Keratinocyte (primary cell): ENCODE results near the gene MGLL. TPM values are rescaled to one million over a fixed set of nuclear protein-coding genes. Genes with fewer than 3 reads are reported as not detected.

Experiments
- DNase-seq: peaks from one replicate; pipeline ENCODE4 v3.0.0-alpha.2; 2011; ENCODE audit warnings: low read depth, missing footprints, low spot score
- FAIRE-seq: peaks from 2 replicates; lab custom pipeline; 2011; peaks lifted over from hg19 to GRCh38; lab: Jason Lieb, UNC
- H2AFZ ChIP-seq: 2 replicates; pipeline ENCODE4 v1.6.0; 2012; ENCODE audit warnings: low read length, control low read depth, inconsistent platforms; ENCODE audit not compliant: control insufficient read depth
- H3K27ac ChIP-seq: 2 replicates; pipeline ENCODE4 v1.5.1; 2011; ENCODE audit warnings: low read length; ENCODE audit not compliant: control insufficient read depth, insufficient read depth
- H3K27me3 ChIP-seq: 3 replicates; pipeline ENCODE4 v1.6.0; 2011; ENCODE audit warnings: low read length; ENCODE audit not compliant: control insufficient read depth, insufficient read depth; ENCODE audit errors: extremely low read depth
- H3K36me3 ChIP-seq, 2 experiments: 2 replicates in 1 of 2; 3 replicates in 1 of 2; pipeline ENCODE4 v1.5.1; 2011; ENCODE audit warnings: low read length in 2 of 2, mild to moderate bottlenecking in 1 of 2; ENCODE audit not compliant: control insufficient read depth in 2 of 2, insufficient read depth in 2 of 2; ENCODE audit errors: extremely low read depth in 1 of 2
- H3K4me1 ChIP-seq: 3 replicates; pipeline ENCODE4 v1.5.1; 2011; ENCODE audit warnings: low read length; ENCODE audit not compliant: control insufficient read depth, insufficient read depth; ENCODE audit errors: extremely low read depth
- H3K4me2 ChIP-seq: 3 replicates; pipeline ENCODE4 v1.6.0; 2011; ENCODE audit warnings: low read depth, low read length; ENCODE audit not compliant: control insufficient read depth, insufficient read depth; ENCODE audit errors: extremely low read depth
- H3K4me3 ChIP-seq, 3 experiments: fragments of 200-600 bp in 1 of 3; sonication (generic) in 1 of 3; 2 replicates in 2 of 3; 3 replicates in 1 of 3; pipeline ENCODE4 v1.5.1; 2011 to 2016; ENCODE audit warnings: low read length in 3 of 3, mild to moderate bottlenecking in 3 of 3, control low read depth in 2 of 3, inconsistent platforms in 1 of 3, low read depth in 1 of 3, mixed read lengths in 1 of 3, mixed run types in 1 of 3, moderate library complexity in 1 of 3; ENCODE audit not compliant: control insufficient read depth in 2 of 3, insufficient read depth in 2 of 3; ENCODE audit errors: extremely low read depth in 1 of 3
- H3K79me2 ChIP-seq: 2 replicates; pipeline ENCODE4 v1.6.0; 2012; ENCODE audit warnings: low read length; ENCODE audit not compliant: control insufficient read depth, insufficient read depth
- H3K9ac ChIP-seq: 3 replicates; pipeline ENCODE4 v1.6.0; 2011; ENCODE audit warnings: low read length; ENCODE audit not compliant: control insufficient read depth, insufficient read depth; ENCODE audit errors: extremely low read depth
- H3K9me1 ChIP-seq: 3 replicates; pipeline ENCODE4 v1.6.0; 2011; ENCODE audit warnings: low read length; ENCODE audit not compliant: control insufficient read depth, insufficient read depth; ENCODE audit errors: extremely low read depth
- H3K9me3 ChIP-seq: 2 replicates; pipeline ENCODE4 v1.5.1; 2012; ENCODE audit warnings: low read depth, low read length; ENCODE audit not compliant: control insufficient read depth
- H4K20me1 ChIP-seq: 3 replicates; pipeline ENCODE4 v1.6.0; 2011; ENCODE audit warnings: low read length; ENCODE audit not compliant: control insufficient read depth, insufficient read depth; ENCODE audit errors: extremely low read depth
- EZH2 ChIP-seq: IDR thresholded peaks from one replicate; pipeline ENCODE4 v1.6.1; 2012; ENCODE audit warnings: inconsistent platforms, mild to moderate bottlenecking, low read length, moderate library complexity
- dilution Hi-C: fragments of 300-500 bp; cut with MboI; formaldehyde crosslinking; loops from one replicate; pipeline ENCODE4 v1.7.0; 2020; ENCODE audit warnings: low sequenced_read_pairs; ENCODE audit not compliant: extremely low pct_ligation_motif_present
- polyA plus RNA-seq, 5 experiments: library from polyadenylated mRNA; depleted of rRNA in 3 of 5; stranded (reverse) in 3 of 5; stranded (forward) in 1 of 5; unstranded in 1 of 5; fragments of >200 nt; gene quantifications; 1 replicate in 1 of 5; 2 replicates in 3 of 5; 3 replicates in 1 of 5; pipeline versions ENCODE4 v1.2.1 to v1.2.3, GENCODE V29; 2011 to 2012; ENCODE audit warnings: missing spikeins in 2 of 5, low read depth in 1 of 5, low replicate concordance in 1 of 5
- TF ChIP-seq, protein P1 (sequence below), 3 experiments: IDR thresholded peaks in 1 of 3; conservative IDR thresholded peaks in 1 of 3; optimal IDR thresholded peaks in 1 of 3; 2 replicates in 2 of 3; 3 replicates in 1 of 3; pipeline versions ENCODE3 to v1.5.1; 2011; ENCODE audit warnings: low read length in 3 of 3, mild to moderate bottlenecking in 3 of 3, moderate library complexity in 2 of 3, control low read depth in 1 of 3, inconsistent platforms in 1 of 3; ENCODE audit not compliant: insufficient read depth in 2 of 3; ENCODE audit errors: extremely low read depth in 1 of 3

MGLL gene
- polyA plus RNA-seq, 1 donor (not counting 4 experiments of a cell fraction or from before 2014, with no cell fraction given), result 17.8 TPM

GRCh38 chr3:127865941-127866340 lies 43.6 kb upstream of the MGLL start:
- dilution Hi-C loops, result no loop called here

DNA sequence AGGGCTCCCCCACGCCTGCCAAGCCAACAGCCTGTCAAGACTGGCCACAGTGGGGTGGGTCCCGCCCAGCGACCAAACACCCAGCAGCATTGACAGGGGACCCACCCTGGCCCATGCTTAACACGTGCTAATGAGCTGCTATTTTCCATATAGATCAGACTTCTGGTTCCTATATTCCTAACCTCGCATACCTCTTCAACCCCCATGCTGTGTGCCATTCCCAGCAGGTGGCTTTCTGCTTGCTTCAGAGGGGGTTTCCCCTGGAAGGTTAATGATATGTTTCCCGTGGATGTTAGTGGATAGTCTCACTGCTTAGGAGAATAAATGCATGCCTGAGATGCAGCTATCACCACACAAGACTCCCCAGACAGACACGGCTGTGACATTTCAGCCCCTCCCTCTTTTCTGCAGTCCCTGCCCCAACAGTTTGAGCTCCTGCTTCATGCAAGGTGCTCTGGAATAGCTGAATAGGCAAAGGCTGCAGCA lies 37.9 kb upstream of the MGLL start:
- no peaks in the 10 kb centered on the region for H3K9me3 ChIP-seq
- H3K4me1 ChIP-seq, result no peaks in the 10 kb centered on the region
- H3K9me1 ChIP-seq, result no peaks in the 10 kb centered on the region
- dilution Hi-C loops, result no loop called here
- H4K20me1 ChIP-seq, result no peaks in the 10 kb centered on the region
- no peaks in the 10 kb centered on the region for H3K36me3 ChIP-seq
- DNase-seq (no peak), FAIRE-seq (no peak)
- H3K9ac ChIP-seq, result no peak overlapping the region
- no peak overlapping the region for H3K27ac ChIP-seq
- no peaks in the 10 kb centered on the region for H3K79me2 ChIP-seq
- H3K4me2 ChIP-seq, result no peak overlapping the region
- peaks cover 7% of the 10 kb centered on the region for H3K27me3 ChIP-seq
- no peak overlapping the region for H3K4me3 ChIP-seq
- TF ChIP-seq, protein P1, sequence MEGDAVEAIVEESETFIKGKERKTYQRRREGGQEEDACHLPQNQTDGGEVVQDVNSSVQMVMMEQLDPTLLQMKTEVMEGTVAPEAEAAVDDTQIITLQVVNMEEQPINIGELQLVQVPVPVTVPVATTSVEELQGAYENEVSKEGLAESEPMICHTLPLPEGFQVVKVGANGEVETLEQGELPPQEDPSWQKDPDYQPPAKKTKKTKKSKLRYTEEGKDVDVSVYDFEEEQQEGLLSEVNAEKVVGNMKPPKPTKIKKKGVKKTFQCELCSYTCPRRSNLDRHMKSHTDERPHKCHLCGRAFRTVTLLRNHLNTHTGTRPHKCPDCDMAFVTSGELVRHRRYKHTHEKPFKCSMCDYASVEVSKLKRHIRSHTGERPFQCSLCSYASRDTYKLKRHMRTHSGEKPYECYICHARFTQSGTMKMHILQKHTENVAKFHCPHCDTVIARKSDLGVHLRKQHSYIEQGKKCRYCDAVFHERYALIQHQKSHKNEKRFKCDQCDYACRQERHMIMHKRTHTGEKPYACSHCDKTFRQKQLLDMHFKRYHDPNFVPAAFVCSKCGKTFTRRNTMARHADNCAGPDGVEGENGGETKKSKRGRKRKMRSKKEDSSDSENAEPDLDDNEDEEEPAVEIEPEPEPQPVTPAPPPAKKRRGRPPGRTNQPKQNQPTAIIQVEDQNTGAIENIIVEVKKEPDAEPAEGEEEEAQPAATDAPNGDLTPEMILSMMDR (optimal IDR thresholded peaks at IDR 0.05 in 1 of 3, IDR thresholded peaks at IDR 0.05 in 1 of 3, conservative IDR thresholded peaks at IDR 0.05 in 1 of 3; ENCODE audit: extremely low read depth in 1 of 3, insufficient read depth in 2 of 3, low read length in 3 of 3), result no peak
- no peak for TF ChIP-seq EZH2
- H2AFZ ChIP-seq, result no peak overlapping the region

More at GRCh38 chr3:127865941-127866340, 43.6 kb upstream of the MGLL start:
- H3K9ac ChIP-seq, result no peak overlapping the region
- H3K4me2 ChIP-seq, result no peak overlapping the region
- H3K27ac ChIP-seq, result no peak overlapping the region
- H3K36me3 ChIP-seq, result no peaks in the 10 kb centered on the region
- H3K4me1 ChIP-seq, result no peaks in the 10 kb centered on the region
- H3K4me3 ChIP-seq, result no peak overlapping the region
- H3K9me1 ChIP-seq, result no peaks in the 10 kb centered on the region
- no peaks in the 10 kb centered on the region for H4K20me1 ChIP-seq
- no peak overlapping the region for H2AFZ ChIP-seq
- TF ChIP-seq, protein P1 (optimal IDR thresholded peaks at IDR 0.05 in 1 of 3, IDR thresholded peaks at IDR 0.05 in 1 of 3, conservative IDR thresholded peaks at IDR 0.05 in 1 of 3; ENCODE audit: extremely low read depth in 1 of 3, insufficient read depth in 2 of 3, low read length in 3 of 3), result no peak
- no peak for TF ChIP-seq EZH2
- no peaks in the 10 kb centered on the region for H3K79me2 ChIP-seq
- no peaks in the 10 kb centered on the region for H3K27me3 ChIP-seq
- DNase-seq (no peak), FAIRE-seq (peak; percentile 17)
- H3K9me3 ChIP-seq, result no peaks in the 10 kb centered on the region
